ACHN (cell line): ENCODE results near the gene C19orf25.
A peak's percentile ranks its signal among the peaks of the same experiment; 100 is the strongest.
"Not testable (repeated sequence)": the region's sequence is repeated elsewhere in the genome, so short reads cannot be mapped to it uniquely, and the experiment has no call there.

Source experiments
- DNase-seq: peaks from one replicate; pipeline ENCODE4 v3.0.0-alpha.2; 2015
- in situ Hi-C: cut with HindIII; loops from 2 replicates; pipeline ENCODE4 v1.10.0; 2017; ENCODE audit warnings: low sequenced_read_pairs, low pct_ligation_motif_present, low pct_unique_long_range_greater_than_20kb

Gene C19orf25

DNA sequence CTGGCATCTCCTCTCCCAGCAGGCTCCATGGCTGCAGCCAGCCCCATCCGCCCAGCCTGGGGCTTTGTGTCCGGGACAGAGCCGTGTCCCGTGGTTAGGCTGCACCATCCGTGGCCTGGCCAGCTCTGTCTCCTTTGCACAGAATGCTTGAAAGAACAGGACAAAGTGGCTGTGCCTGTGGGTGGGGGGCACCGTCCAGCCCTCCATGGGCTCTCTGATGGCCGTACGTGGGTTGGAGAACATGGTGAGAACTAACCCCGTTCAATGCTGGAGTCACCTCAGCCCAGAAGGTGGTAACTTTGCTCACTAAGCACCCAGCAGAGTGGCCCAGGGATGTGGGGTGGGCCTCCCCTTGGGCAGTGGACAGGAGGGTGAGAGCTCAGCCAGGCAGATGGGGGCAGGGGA, 38.0 kb downstream of the C19orf25 start:
- DNase-seq: no peak
- in situ Hi-C loops: no loop called here

DNA sequence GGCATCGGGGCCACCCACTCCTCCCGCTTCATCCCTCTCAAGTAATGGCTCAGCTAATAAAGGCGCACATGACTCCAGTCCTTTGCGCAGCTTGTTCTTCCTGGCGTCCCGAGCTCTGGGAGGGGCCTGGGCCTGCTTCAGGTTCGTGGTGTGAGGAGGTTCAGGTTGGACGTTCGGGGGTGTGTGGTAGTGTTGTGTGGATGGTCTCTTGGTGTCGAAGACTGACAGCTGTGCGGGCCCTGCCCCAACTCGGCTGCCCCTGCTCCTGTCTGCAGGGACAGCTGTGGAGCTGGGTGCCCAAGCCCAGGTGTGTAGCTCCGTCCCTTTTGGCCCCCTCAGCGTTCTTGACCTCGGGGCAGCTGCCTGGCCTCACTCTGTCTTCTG, 38.6 kb downstream of the C19orf25 start:
- in situ Hi-C loops: no loop called here
- DNase-seq: no peak

DNA sequence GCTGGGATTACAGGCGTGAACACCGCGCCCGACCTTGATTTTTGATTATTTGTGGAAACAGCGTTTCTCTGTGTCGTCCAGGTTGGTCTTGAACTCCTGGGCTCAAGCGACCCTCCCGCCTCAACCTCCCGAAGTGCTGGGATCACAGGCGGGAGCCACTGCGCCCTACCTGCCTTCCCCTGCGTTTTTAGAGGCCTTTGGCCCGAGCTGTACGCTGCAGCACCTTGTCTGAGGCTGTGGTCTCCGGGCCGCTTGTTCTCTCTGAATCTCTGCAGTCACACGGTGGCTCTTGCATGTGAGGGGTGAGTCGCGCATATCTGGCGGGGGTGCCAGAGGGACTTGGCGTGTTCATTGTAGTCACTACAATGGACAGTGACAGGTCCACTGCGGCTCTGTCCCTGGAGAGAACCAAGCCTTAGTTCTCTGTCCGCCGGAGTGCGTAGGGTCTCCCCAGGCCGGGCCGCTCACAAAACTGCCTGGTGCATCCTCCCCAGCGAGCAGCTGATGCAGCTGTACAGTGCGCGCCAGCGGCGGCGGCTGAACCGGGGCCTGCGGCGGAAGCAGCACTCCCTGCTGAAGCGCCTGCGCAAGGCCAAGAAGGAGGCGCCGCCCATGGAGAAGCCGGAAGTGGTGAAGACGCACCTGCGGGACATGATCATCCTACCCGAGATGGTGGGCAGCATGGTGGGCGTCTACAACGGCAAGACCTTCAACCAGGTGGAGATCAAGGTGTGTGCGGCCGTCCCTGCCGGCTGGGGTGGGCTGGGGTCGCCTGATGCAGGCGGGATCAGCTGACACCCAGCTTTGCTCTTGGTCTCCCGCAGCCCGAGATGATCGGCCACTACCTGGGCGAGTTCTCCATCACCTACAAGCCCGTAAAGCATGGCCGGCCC, 39.2 kb downstream of the C19orf25 start:
- in situ Hi-C loops, DNase-seq: not testable (repeated sequence)

DNA sequence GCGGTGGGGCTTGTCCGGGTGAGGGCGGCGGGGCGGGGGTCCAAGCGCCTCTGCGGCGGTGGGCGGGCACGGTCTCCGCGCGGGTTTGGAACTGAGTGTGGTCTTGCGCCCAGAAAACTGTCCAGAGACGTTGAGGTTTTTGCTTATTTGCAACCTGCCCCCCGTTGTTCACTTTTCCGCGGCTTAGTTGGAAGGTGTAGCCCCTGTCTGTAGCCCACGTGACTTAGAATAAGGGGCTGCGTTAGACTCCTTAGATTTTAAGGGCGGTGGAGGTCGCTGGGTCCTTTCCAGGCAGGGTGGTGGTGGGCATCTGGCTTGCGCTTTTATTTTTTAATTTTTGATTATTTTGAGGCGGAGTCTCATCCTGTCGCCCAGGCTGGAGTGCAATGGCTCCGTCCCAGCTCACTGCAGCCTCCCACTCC, 40.1 kb downstream of the C19orf25 start:
- no peak for DNase-seq
- in situ Hi-C loops: no loop called here

DNA sequence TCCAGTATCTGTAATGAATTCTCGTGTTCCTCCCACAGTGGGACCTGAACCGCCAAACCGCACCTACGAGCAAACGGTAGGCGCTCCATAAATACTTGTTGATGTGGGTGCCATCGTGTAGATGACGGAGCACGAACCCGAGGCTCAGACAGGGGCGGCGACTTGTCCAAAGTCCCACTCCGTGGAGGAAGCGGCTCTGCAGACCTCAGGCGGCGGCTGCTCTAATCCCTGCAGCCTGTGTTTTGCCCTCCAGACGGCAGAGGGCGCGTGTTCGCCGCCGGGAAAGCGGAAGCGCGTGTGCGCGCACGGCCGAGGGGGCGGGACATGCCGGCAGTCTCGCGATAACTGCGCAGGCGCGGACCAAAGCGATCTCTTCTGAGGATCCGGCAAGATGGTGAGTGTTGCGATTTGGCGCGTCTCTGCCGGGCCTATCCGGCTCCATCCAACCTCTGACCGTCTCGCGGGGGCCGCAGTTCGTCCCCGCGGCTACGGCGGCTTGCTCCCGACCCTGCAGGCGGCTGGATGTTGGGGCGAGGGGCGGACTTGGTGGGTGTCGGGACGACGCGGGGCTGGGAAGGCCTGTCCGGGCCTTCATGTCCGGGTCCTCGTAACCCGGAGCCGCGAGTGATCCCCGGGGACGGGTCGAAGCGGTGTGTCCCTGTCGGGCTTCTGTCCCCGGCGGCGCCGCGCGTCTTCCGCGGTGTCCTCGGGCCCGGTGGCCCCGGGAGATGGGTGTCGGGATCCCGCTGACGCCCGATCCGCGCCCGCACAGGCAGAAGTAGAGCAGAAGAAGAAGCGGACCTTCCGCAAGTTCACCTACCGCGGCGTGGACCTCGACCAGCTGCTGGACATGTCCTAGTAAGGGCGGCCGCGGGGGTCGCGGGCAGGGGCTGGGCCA, 40.7 kb downstream of the C19orf25 start, which contains the start of gene RPS15:
Gene RPS15, plus strand, starts transcription at position 362 of the 898 bp plus-strand sequence. Its CDS starts 30 bp downstream, at position 392.
- DNase-seq: peak; percentile 89
- in situ Hi-C loops: no loop called here

DNA sequence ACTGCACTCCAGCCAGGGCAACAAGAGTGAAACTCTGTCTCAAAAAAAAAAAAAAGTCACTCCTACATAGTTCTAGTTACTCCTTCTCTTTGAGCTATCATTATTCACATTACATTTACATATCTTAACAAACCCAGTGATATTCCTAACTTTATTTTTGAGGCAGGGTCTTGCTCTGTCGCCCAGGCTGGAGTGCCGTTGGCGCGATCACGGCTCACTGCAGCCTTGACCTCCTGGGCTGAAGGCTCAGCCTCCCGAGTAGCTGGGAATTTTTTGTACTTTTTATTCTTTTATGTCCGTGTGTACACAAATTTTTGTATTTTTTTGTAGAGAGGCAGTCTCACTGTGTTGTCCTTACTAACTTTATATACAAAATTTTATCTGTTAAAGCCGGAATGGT, 41.4 kb downstream of the C19orf25 start:
- peak; percentile 6 for DNase-seq
- in situ Hi-C loops: no loop called here

DNA sequence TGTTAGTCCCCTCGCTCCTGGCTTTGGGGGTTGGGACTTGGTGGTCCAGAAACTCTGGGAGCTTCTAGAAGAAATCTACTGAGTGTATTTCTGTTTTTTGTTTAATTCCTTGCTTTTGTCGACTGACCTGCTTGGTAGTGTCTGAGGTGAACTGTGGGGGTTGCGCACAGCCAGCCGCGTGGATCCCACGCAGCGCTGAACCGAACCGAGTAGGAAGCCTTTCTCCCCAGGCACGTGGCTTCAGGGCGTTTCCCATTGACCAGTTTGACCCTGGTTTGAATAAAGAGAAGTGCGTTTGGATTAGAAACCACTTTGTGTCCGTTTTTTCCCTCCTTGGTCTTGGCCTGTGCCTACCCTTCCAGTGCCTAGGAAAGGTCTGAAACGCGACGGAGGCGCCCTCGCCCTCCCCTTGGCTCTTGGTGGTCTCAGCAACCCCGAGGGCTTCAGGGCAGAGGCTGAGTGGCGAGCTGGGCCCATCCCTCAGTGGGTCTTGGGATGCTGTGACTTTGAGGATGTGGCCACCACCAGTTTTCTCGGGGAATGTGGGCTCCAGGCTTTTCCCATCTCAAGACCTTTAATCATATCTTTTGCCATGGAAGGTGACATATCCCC, 43.5 kb downstream of the C19orf25 start:
- no peak for DNase-seq
- in situ Hi-C loops: no loop called here

DNA sequence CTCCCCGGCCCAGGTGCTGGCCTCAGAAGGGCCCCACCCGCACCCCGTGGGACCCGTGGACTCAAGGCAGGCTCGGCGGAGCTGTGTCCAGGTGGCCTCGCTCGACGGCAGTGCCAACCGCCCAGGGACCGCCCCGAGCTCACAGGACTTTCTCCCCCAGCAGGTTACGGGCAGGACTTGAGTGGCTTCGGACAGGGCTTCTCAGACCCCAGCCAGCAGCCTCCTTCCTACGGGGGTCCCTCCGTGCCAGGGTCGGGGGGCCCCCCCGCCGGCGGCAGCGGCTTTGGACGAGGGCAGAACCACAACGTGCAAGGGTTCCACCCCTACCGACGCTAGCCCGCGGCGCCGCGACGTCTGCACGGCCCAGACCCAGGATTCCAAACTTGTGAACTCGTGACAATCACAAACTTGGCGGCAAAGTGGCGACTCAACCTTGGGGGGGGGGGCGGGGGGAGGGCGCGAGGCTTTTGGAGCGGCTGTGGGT, 44.4 kb downstream of the C19orf25 start:
- in situ Hi-C loops: no loop called here
- DNase-seq: no peak

- in situ Hi-C loops: no loop called here
- no peak for DNase-seq
Observed at GRCh38 chr19:1434040-1434366, 45.0 kb downstream of the C19orf25 start.

DNA sequence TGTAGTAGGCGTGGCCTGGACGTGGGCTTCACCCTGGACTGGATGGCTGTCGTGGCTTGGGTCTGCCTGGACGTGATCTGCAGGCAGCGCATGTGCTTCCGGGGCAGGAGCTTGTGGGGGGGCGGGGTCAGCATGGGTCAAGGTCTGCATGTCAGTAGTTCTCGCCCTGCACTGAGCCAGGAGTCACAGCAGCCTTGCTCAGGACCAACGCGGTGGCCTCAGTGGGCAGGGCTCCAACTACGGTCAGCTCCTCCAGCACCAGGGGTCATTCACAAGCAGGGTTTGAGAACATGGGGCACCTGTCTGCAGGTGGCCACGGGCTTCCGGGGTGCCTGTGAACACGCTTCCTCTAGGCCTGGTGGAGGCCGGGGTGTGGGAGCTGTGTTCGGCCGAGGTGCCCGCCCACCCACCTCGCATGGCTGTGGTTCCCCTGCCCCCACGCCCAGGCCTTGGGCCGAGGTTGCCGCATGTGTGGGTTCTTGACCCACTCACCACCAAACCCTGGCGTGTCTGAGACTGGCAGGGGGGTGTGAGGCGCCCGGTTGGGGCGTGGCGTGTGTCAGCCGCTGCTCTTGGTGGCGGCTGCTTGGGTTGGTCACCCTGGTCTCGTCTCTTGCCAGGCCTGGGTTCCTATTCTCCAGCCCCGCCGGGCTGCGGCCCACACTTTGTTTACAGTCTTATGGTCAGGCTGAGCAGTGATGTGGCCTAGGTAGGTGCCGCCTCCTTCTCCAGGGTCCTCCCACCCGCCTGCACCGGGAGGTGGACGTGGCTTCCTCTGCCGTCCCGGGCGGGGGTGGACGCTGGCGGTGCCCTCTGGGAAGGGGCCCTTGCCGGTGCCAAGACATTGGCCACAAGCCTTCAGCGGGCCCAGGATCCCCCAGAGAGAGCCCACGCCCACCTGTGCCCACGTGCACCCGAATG, 45.6 kb downstream of the C19orf25 start:
- DNase-seq: no peak
- in situ Hi-C loops: no loop called here

GRCh38 chr19:1432507-1432887, 46.5 kb downstream of the C19orf25 start:
- in situ Hi-C loops: no loop called here
- DNase-seq: no peak

DNA sequence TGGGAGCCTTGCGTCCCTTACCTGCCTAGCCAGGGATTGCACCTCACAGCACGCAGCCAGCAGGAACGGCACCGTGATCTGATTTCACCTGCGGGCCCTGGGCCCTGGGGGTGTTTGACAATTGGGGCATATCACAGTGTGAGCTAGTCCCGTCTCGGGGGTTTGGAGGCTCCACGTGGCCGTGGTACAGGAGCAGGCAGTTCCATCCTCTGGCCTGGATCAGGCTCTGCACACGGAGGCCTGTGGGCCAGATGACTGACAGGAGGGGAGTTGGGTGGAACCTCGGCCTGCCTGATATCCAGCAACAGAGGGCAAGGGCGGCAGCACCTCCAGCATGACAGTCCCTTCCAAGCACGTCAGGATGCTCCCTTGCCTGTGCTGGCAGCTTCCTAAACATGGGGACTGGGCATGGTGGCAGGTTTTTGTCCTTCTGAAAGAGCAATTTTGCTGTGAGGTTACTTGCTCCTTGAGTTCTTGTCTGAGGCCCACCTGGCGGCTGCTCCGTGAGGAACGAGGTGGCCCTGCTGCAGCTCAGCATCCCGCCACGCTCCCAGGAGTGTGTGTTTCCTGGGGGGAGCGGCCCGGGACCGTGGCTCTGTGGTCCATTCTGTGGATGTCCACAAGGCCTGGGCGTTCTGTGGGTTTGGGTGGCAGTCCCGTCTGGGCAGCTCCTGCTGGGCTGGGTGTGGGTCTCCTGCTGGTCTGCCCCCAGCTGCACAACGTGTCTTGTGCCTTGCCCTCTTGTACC, 47.1 kb downstream of the C19orf25 start:
- in situ Hi-C loops: no loop called here
- no peak for DNase-seq

- no peak for DNase-seq
- in situ Hi-C loops: no loop called here
Observed at GRCh38 chr19:1430246-1430645, 48.8 kb downstream of the C19orf25 start.

GRCh38 chr19:1429750-1430149, 49.3 kb downstream of the C19orf25 start:
- no peak for DNase-seq
- in situ Hi-C loops: no loop called here

DNA sequence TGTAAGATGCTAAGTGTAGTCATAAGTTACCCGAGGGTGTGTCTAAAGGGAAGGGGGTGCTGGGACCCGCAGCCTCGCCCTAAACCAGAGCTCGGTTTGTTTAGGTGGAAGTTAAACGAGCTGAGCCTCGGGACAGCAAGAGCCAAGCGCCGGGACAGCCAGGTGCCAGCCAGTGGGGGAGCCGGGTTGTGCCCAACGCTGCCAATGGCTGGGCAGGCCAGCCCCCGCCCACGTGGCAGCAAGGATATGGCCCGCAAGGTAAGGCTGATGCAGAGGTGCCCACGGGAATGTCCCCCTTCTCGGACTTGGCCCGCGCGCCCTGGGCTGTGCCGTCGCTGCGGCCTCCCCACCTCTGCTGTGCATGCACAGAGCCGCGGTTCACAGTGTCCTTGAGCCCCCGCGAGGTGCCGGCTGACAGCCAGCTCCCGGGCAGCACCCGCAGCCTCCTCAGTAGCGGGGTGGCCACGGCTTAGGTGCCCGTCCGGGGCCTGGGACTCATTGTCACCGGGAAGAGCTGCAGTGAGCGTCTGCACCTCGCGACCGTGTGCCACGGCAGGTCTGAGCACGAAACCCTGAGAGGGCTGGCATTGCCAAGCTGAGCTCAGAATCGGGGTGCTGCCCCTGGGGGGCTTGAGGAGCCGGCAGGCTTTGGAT, 50.1 kb downstream of the C19orf25 start:
- in situ Hi-C loops: no loop called here
- DNase-seq: no peak

DNA sequence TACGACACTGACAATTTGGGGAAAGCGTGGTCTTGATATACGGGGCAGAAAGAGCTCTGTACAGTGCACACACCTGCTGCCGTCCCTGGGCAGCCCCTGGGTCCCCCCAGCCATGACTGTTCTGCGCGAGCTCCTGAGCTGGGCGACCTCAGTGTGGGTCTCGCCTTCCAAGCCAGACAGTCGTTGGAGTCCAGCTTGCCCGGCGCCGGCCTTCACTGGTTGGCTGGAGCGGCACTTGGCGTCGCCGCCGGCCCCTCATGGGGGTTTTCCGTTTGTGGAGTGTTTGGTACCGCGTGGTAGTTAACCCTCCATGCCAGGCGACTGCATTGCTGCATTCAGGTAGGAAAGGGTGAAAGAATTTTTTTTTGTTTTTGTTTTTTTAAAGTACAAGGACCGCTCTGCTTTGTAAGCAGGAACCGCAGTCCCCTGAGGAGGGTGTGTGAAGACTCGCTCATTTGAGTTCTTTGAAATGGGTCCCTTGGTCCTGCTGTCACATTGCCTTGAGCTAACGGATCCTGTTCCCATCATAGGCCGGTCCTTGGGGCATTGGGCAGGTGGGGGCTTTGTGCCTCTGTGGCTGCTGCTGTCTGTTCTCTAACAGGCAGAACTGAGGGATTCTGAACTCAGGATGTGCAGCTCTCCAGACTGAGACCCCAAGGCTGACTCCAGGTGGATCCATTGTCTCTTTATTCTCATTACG, 51.6 kb downstream of the C19orf25 start:
- in situ Hi-C loops: no loop called here
- DNase-seq: no peak
